Right atrium auricular region (tissue), 2 donors: ENCODE results near the gene TMEM184C. TPM values are rescaled to one million over a fixed set of nuclear protein-coding genes. Genes with fewer than 3 reads are reported as not detected.

Source experiments
- DNase-seq: peaks from one replicate; pipeline ENCODE4 v3.0.0-alpha.2; 2019; ENCODE audit warnings: low spot score
- H3K27ac ChIP-seq, 2 donors: fragments of 200-600 bp; sonication (generic); 1 replicate in 1 of 2; 2 replicates in 1 of 2; pipeline ENCODE4 v1.5.1; 2016 to 2019
- H3K27me3 ChIP-seq, 2 donors: fragments of 200-600 bp; sonication (generic); one replicate each; pipeline versions ENCODE4 v1.5.1 to v1.6.0; 2017 to 2019
- H3K36me3 ChIP-seq: fragments of 200-600 bp; sonication (generic); one replicate; pipeline ENCODE4 v1.5.1; 2016
- H3K4me1 ChIP-seq, 2 donors: fragments of 200-600 bp; sonication (generic); one replicate each; pipeline versions ENCODE4 v1.5.1 to v1.6.0; 2017 to 2019
- H3K4me3 ChIP-seq, 2 donors: fragments of 200-600 bp; sonication (generic); 1 replicate in 1 of 2; 2 replicates in 1 of 2; pipeline ENCODE4 v1.5.1; 2017 to 2019; ENCODE audit warnings: mild to moderate bottlenecking in 1 of 2, moderate library complexity in 1 of 2
- H3K9me3 ChIP-seq, 2 donors: fragments of 200-600 bp; sonication (generic); one replicate each; pipeline ENCODE4 v1.5.1; 2019
- CTCF ChIP-seq, 2 donors: fragments of 200-600 bp; sonication (generic); IDR thresholded peaks; one replicate each; pipeline ENCODE4 v1.5.1; 2019; ENCODE audit warnings: antibody characterized with exemption in 2 of 2
- total RNA-seq, 2 donors: library from RNA; depleted of rRNA; stranded (reverse); fragments of >200 nt; gene quantifications; one replicate each; pipeline ENCODE4 v1.1.0, GENCODE V29; 2016

TMEM184C gene
- 10 to 100 TPM; 20.9 to 27.5 TPM for total RNA-seq

GRCh38 chr4:147617173-147617840, at the start of gene TMEM184C:
TSS of gene TMEM184C (plus strand) at chr4:147617397. CDS start at chr4:147617957, 560 bp downstream.
- Histone ChIP-seq H3K4me3 (peak within 1 kb of the TSS; percentile 57 to 73), H3K27ac (peak within 1 kb of the TSS; percentile 66 to 77), H3K36me3 (no peaks in the 10 kb centered on the region), H3K9me3 (no peaks in the 10 kb centered on the region), H3K4me1 (peaks cover 0 to 43% of the 10 kb centered on the region in 2 donors), H3K27me3 (no peaks in the 10 kb centered on the region)
- DNase-seq: peak; percentile 99
- TF ChIP-seq CTCF (IDR thresholded peaks at IDR 0.05): no peak

GRCh38 chr4:147570616-147571015, 46.6 kb upstream of the TMEM184C start:
- Histone ChIP-seq H3K36me3 (no peaks in the 10 kb centered on the region), H3K27me3 (no peaks in the 10 kb centered on the region), H3K9me3 (no peaks in the 10 kb centered on the region), H3K4me3 (no peak overlapping the region), H3K27ac (no peak overlapping the region), H3K4me1 (peaks cover 0 to 6% of the 10 kb centered on the region in 2 donors)
- DNase-seq: no peak
- TF ChIP-seq CTCF (IDR thresholded peaks at IDR 0.05): peak in 1 of 2 donors; percentile 37

DNA sequence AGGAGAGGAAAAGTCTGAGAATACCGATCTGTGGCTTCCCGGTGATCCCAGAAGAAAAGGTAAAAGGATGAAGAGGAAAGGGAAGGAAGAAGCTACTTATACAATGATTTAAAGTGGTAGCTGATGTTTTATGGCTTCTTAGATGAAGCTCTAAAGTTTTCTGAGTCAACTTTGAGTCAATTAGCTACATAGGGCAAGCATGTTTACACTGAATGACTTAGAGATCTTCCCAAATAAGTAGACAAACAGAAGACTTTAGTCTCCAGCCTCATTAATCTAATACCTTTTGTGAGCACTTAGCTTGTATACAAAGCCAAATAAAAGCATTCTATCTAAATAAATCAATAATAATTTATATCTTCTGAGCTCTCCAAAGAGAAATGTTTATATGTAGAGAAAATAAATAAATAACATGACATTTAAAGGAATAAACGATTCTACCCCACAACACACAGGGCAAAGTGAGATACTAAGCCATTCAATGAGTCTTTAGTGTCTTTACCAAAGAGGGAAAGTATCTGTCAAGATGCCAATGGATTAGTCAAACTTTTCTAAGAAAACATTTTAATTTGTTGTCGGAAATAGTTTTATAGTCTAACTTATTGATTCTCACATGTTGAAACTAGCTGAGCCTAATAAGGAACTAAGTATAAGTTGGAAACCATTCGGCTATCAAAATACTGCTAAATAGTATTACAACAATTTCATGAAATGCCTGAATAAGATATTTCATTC, 46.0 kb upstream of the TMEM184C start:
- DNase-seq: no peak
- TF ChIP-seq CTCF (IDR thresholded peaks at IDR 0.05): no peak
- Histone ChIP-seq H3K9me3 (no peaks in the 10 kb centered on the region), H3K27ac (no peak overlapping the region), H3K36me3 (no peaks in the 10 kb centered on the region), H3K27me3 (no peaks in the 10 kb centered on the region), H3K4me3 (no peak overlapping the region), H3K4me1 (peaks cover 0 to 6% of the 10 kb centered on the region in 2 donors)

- H3K27ac ChIP-seq: no peak overlapping the region
- no peak for TF ChIP-seq CTCF (IDR thresholded peaks at IDR 0.05)
- DNase-seq: no peak
- no peaks in the 10 kb centered on the region for H3K27me3 ChIP-seq
- H3K9me3 ChIP-seq: no peaks in the 10 kb centered on the region
- H3K36me3 ChIP-seq: no peaks in the 10 kb centered on the region
- no peak overlapping the region for H3K4me3 ChIP-seq
- no peaks in the 10 kb centered on the region for H3K4me1 ChIP-seq
Measured at GRCh38 chr4:147576084-147576483, 41.1 kb upstream of the TMEM184C start.

DNA sequence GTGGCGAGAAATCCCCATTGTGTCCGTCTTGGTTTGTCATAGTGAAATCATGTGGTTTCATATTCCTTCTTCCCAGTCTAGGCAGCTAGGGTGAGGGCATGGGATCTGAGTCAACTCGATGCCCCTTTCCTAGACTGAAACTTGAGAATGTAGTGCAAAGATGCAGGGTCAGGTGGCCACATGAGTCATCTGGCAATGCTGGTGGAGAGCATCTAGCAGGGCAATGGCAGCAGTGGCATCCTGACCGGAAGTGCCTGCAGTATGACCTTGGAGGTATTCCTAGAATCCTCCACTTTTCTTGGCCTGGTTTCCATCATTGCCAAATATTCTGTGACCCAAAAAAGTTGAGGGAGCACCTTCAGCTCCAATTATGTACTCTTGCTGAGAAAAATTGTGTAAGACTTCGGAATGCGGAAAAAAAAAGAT, 39.1 kb upstream of the TMEM184C start:
- no peak for TF ChIP-seq CTCF (IDR thresholded peaks at IDR 0.05)
- H3K4me1 ChIP-seq: no peaks in the 10 kb centered on the region
- H3K36me3 ChIP-seq: no peaks in the 10 kb centered on the region
- no peak overlapping the region for H3K27ac ChIP-seq
- no peaks in the 10 kb centered on the region for H3K27me3 ChIP-seq
- no peak overlapping the region for H3K4me3 ChIP-seq
- no peak for DNase-seq
- no peaks in the 10 kb centered on the region for H3K9me3 ChIP-seq
